HUES48 (cell line): ENCODE data around the gene PEMT.

ENCODE experiments used
- H3K27ac ChIP-seq: one replicate; pipeline ENCODE4 v1.7.0; 2013; ENCODE audit warnings: low read depth, low read length, inconsistent platforms
- H3K27me3 ChIP-seq: 2 replicates; pipeline ENCODE4 v1.6.1; 2013; ENCODE audit warnings: mild to moderate bottlenecking, low read length; ENCODE audit not compliant: control insufficient read depth, insufficient read depth
- H3K36me3 ChIP-seq: 2 replicates; pipeline ENCODE4 v1.6.1; 2013; ENCODE audit warnings: low read length; ENCODE audit not compliant: control insufficient read depth, insufficient read depth
- H3K4me1 ChIP-seq: 2 replicates; pipeline ENCODE4 v1.6.1; 2013; ENCODE audit warnings: mild to moderate bottlenecking, low read length; ENCODE audit not compliant: control insufficient read depth, insufficient read depth
- H3K4me3 ChIP-seq: 2 replicates; pipeline ENCODE4 v1.5.1; 2013; ENCODE audit warnings: mild to moderate bottlenecking, low read depth, low read length
- H3K9ac ChIP-seq: 2 replicates; pipeline ENCODE4 v1.6.1; 2013; ENCODE audit warnings: mild to moderate bottlenecking, low read depth, low read length, moderate library complexity
- H3K9me3 ChIP-seq: 2 replicates; pipeline ENCODE4 v1.6.1; 2013; ENCODE audit warnings: low read length; ENCODE audit not compliant: control insufficient read depth, insufficient read depth

The PEMT gene

GRCh38 chr17:17527956-17528500 is 63.5 kb downstream of the PEMT start:
- Histone ChIP-seq H3K27ac (no peak overlapping the region), H3K9me3 (no peaks in the 10 kb centered on the region), H3K4me1 (peaks cover 5% of the 10 kb centered on the region), H3K4me3 (no peak overlapping the region), H3K36me3 (no peaks in the 10 kb centered on the region), H3K9ac (no peak overlapping the region), H3K27me3 (no peaks in the 10 kb centered on the region)

DNA sequence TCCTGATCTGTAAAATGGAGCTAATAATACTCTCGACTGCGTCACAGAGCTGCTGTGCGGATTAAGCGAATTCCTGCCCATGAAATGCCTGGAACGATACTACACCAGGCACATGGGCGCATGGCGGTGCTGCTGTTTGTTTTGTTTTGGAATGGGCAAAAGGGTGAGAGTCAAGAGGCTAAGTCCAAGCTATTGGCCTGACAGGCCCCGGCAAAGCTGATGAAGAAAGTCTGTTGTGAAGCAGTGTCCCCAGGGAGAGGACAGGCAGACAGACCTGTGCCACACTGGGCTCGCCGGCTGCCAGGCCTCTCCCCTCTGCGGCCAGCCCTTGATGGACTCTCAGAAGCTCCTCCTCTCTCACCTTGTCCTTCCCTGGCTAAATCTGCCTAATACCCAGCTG is 64.0 kb downstream of the PEMT start:
- Histone ChIP-seq H3K36me3 (no peaks in the 10 kb centered on the region), H3K27me3 (no peaks in the 10 kb centered on the region)

GRCh38 chr17:17526369-17526768 is 65.1 kb downstream of the PEMT start:
- Histone ChIP-seq H3K27ac (no peak overlapping the region), H3K4me3 (no peak overlapping the region), H3K4me1 (peaks cover 10% of the 10 kb centered on the region), H3K36me3 (no peaks in the 10 kb centered on the region; the same call in 1 of the 2 replicates), H3K9me3 (no peaks in the 10 kb centered on the region), H3K9ac (no peak overlapping the region), H3K27me3 (no peaks in the 10 kb centered on the region)

More for the DNA sequence above, 64.0 kb downstream of the PEMT start:
- H3K4me1 ChIP-seq = peaks cover 10% of the 10 kb centered on the region
- no peaks in the 10 kb centered on the region for H3K9me3 ChIP-seq
- H3K9ac ChIP-seq = no peak overlapping the region
- no peak overlapping the region for H3K27ac ChIP-seq
- no peak overlapping the region for H3K4me3 ChIP-seq

DNA sequence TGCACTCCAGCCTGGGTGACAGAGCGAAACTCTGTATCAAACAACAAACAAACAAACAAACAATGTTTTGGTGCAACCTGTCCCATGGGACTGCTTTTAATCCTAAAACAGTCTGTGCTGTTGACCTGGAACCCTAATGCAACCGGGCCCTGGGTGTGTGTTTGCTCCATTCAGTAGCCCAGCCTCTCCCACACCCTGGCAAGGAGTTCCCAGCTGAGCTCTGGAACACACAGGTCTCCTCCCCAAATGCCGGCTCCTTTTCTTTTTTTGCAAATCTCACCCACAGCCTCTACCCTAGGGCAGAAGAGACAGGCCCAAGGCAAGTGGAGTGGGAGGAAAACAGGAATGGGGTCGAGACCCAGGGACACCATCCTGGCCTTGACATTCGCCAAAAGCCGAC is 65.6 kb downstream of the PEMT start:
- Histone ChIP-seq H3K4me1 (peaks cover 10% of the 10 kb centered on the region), H3K9me3 (no peaks in the 10 kb centered on the region), H3K4me3 (no peak overlapping the region), H3K27me3 (no peaks in the 10 kb centered on the region), H3K27ac (no peak overlapping the region), H3K36me3 (peaks cover under 1% of the 10 kb centered on the region; the same call in 1 of the 2 replicates), H3K9ac (no peak overlapping the region)

DNA sequence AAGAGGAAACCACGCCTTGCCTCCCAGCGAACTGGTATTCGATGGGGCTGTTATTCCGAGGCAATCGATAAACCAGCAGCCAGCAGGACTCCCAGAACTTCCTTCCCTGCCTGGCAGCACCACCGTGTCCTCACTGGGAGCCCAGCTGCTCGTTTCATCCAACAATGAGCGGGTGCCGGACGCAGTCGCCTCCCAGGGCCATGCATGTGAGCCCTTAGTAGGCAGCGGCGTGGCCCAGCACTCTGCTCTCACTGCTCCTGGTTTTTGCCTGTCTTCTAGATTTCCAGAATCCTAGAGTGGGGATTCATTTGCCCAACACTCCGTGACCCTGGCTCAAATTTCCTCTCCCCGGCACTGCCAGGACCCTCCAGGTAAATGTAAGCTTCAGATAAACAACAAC is 66.2 kb downstream of the PEMT start:
- Histone ChIP-seq H3K4me1 (peaks cover 10% of the 10 kb centered on the region), H3K4me3 (no peak overlapping the region), H3K27me3 (no peaks in the 10 kb centered on the region), H3K27ac (no peak overlapping the region), H3K9ac (no peak overlapping the region), H3K36me3 (peaks cover 4% of the 10 kb centered on the region; the same call in 1 of the 2 replicates), H3K9me3 (no peaks in the 10 kb centered on the region)

DNA sequence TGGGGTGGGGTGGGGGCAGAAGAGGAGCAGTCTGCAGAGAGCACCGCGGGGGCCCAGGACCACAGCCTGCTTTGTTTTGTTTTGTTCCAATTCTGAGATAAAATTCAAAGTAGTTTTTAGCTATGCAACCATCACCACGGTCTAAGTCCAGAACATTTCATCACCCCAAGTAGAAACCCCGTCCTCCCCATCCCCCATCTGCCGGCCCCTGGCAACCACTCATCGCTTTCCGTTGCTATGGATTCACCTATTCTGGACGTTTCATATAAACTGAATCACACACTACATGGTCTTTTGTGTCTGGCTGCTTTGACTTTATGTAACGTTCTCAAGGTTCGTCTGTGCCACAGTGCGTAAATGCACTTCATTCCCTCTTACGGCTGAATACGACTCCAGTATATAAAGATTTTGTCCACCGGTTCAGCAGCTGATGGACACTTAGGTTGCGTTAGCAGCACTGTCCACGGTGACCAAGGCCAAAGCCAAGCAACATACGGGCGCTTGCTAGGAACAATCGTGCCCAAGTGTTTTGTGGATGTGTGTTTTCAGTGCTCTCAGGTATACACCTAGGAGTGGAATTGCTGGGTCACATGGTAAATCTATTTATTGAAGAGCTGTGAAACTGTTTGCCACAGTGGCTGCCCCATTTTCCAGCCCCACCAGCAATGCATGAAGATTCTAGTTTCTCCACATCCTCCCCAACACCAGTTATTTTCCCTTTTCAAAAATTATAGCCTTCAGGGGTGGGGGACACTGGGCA is 67.6 kb downstream of the PEMT start:
- H3K27me3 ChIP-seq = no peaks in the 10 kb centered on the region
- H3K4me1 ChIP-seq = peaks cover 10% of the 10 kb centered on the region
- H3K36me3 ChIP-seq = peaks cover 4% of the 10 kb centered on the region; the same call in 1 of the 2 replicates
- no peak overlapping the region for H3K9ac ChIP-seq
- no peak overlapping the region for H3K4me3 ChIP-seq
- no peaks in the 10 kb centered on the region for H3K9me3 ChIP-seq
- H3K27ac ChIP-seq = no peak overlapping the region

DNA sequence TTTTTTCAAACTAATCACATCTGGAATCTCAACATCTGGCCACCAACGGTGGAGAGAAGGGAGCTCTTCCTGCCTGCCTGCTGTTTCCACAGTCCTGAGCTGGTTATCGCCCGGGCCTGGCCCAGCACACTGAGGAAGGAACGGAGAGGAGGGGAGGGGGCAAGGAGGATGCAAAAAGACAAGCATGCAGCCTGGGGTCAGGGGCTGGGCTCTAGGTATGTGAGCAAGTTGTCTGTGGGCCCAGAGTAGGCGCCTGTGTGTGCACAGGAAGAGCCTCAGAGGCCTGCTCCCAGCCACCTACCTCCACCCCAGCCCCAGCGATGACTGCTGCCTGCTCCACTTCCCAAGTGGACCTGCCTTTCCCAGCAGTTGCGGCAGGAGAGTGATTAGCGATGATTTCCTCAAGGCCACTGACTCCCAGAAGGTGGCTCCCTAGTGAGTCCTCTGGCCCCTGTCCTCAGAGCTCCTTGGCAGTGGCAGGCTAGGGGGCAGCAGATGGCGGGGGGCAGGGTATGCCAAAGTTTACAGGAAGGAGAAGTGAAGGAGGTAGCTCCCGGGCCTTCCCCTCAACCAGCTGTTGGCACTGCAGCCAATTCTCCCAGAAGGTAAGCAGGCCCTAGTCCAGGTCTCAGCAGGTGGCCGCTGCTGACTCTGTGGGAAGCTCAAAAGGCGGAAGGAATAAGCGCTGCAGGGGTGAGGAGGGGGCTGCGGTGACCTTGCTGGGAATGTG is 68.3 kb downstream of the PEMT start:
- Histone ChIP-seq H3K4me1 (peaks cover 10% of the 10 kb centered on the region), H3K4me3 (no peak overlapping the region), H3K27ac (peak overlapping the region; percentile 47), H3K36me3 (peaks cover 4% of the 10 kb centered on the region; the same call in 1 of the 2 replicates), H3K27me3 (no peaks in the 10 kb centered on the region), H3K9ac (no peak overlapping the region), H3K9me3 (no peaks in the 10 kb centered on the region)

- H3K27ac ChIP-seq = no peak overlapping the region
- no peaks in the 10 kb centered on the region for H3K27me3 ChIP-seq
- H3K9ac ChIP-seq = no peak overlapping the region
- no peak overlapping the region for H3K4me3 ChIP-seq
- no peaks in the 10 kb centered on the region for H3K9me3 ChIP-seq
- H3K36me3 ChIP-seq = peaks cover 4% of the 10 kb centered on the region; the same call in 1 of the 2 replicates
- H3K4me1 ChIP-seq = peaks cover 12% of the 10 kb centered on the region
Observed at GRCh38 chr17:17520599-17521232, 70.8 kb downstream of the PEMT start.

DNA sequence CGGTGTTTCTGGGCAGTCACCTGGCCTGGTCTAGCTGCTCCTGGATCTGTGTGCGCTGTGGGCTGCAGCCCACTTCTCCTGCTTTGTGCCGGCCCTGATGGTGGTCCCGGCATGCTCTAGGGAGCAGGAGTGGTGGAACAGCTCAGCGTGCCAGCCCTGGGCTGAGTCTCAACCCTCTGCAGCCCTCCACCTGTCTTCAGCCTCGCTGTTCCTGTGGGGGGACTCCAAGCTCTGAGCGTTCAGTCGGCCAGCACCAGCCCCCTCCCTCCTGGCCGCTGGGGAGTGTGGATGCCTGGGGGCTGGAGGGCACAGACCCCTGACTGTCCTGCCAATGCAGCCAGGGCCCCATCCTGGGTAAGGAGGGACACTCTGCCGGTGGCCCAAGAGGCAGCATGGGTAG is 71.6 kb downstream of the PEMT start:
- no peaks in the 10 kb centered on the region for H3K27me3 ChIP-seq
- H3K4me1 ChIP-seq = peaks cover 21% of the 10 kb centered on the region
- H3K9me3 ChIP-seq = no peaks in the 10 kb centered on the region
- H3K36me3 ChIP-seq = peaks cover 4% of the 10 kb centered on the region; the same call in 1 of the 2 replicates
- H3K4me3 ChIP-seq = no peak overlapping the region
- H3K9ac ChIP-seq = no peak overlapping the region
- H3K27ac ChIP-seq = no peak overlapping the region

DNA sequence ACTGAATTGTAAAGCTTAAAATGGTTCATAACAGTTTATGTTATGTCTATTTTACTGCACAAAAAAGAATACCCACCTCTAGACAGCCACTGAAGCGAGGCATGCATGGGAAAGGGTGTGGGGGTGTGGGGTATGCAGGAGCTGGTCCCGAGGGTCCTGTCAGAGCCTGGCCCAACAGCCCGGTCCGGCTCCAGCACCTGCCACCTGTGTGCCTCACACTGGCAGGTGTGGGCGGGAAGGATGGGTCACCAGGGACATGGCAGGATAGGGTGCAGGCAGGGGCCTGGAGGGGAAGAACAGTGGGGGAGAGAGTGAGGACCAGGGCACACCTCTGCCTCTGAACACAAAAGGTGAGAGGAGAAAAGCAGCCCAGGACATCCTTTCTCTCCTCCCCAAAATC is 72.6 kb downstream of the PEMT start:
- Histone ChIP-seq H3K27me3 (no peaks in the 10 kb centered on the region), H3K4me3 (no peak overlapping the region), H3K27ac (no peak overlapping the region), H3K36me3 (peaks cover 4% of the 10 kb centered on the region; the same call in 1 of the 2 replicates), H3K9me3 (no peaks in the 10 kb centered on the region), H3K9ac (no peak overlapping the region), H3K4me1 (peaks cover 26% of the 10 kb centered on the region)
